Thyroid gland (tissue), 4 donors: Measurements from ENCODE around the gene SLN.

ENCODE experiments used
- POLR2A ChIP-seq, 2 donors: fragments of 450-650 bp; IDR thresholded peaks; one replicate each; pipeline ENCODE4 v1.6.1; 2017; ENCODE audit warnings: antibody characterized with exemption in 2 of 2, mild to moderate bottlenecking in 2 of 2, moderate library complexity in 1 of 2
- TF ChIP-seq, protein P1 (sequence below), 6 experiments: fragments of 200-600 bp in 3 of 6; fragments of 450-650 bp in 3 of 6; sonication (generic) in 3 of 6; IDR thresholded peaks; one replicate each; pipeline ENCODE4 v1.5.1; 2016 to 2019; ENCODE audit warnings: antibody characterized with exemption in 6 of 6, mild to moderate bottlenecking in 2 of 6, inconsistent platforms in 1 of 6, moderate library complexity in 1 of 6

DNA sequence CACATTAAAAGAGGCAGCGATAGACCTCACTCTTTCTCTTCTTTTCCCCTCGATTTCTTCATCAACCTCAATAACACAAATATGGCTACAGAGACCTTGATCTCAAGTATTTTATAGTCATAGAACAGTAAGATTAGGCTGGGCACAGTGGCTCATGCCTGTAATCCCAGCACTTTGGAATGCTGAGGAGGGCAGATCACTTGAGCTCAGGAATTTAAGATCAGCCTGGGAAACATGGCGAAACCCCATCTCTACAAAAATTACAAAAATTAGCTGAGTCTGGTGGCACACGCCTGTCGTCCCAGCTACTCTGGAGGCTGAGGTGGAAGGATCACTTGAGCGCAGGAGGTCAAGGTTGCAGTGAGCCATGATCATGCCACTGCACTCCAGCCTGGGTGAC lies 14.6 kb downstream of the SLN start:
- TF ChIP-seq, protein P1, sequence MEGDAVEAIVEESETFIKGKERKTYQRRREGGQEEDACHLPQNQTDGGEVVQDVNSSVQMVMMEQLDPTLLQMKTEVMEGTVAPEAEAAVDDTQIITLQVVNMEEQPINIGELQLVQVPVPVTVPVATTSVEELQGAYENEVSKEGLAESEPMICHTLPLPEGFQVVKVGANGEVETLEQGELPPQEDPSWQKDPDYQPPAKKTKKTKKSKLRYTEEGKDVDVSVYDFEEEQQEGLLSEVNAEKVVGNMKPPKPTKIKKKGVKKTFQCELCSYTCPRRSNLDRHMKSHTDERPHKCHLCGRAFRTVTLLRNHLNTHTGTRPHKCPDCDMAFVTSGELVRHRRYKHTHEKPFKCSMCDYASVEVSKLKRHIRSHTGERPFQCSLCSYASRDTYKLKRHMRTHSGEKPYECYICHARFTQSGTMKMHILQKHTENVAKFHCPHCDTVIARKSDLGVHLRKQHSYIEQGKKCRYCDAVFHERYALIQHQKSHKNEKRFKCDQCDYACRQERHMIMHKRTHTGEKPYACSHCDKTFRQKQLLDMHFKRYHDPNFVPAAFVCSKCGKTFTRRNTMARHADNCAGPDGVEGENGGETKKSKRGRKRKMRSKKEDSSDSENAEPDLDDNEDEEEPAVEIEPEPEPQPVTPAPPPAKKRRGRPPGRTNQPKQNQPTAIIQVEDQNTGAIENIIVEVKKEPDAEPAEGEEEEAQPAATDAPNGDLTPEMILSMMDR (IDR thresholded peaks at IDR 0.05): no peak
- no peak for TF ChIP-seq POLR2A (IDR thresholded peaks at IDR 0.05)
